Measurements from ENCODE around the gene GALNT9.
"Not testable (repeated sequence)": the region's sequence is repeated elsewhere in the genome, so short reads cannot be mapped to it uniquely, and the experiment has no call there.

The GALNT9 gene

DNA sequence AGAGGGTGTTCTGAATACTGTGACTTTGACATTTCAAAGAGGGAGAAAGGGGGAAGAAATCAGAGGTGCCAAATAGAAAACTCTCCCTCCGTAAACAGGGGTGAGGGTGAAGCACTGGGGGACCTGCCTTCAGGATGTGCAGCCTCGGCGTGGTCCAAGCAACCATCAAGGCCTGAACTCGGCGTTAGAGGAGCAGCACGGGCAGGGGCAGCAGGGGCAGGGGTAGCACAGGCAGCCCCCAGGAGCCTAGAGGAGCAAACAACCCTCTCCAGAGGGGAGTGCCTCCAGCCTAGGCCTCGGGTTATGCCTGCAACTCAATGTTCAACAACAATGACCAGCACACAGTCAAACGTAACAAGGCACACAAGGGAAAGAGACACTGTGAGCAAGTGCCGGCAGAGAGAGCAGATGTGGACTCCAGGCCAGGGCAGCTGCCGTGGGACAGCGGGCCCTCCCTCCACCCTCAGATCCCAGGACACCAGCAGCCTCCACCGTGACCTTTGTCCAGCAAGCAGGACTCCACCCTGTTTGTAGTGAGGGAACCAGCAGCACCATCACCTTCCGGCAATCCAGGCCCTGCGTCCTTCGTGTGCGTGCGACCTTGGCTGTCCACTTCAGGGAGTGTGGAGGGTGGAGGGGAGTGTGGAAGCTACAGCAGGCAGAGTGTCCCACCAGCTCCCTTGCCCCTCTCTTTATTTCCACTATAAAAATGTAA, 18.0 kb downstream of the GALNT9 start:
- no peak for DNase-seq

DNA sequence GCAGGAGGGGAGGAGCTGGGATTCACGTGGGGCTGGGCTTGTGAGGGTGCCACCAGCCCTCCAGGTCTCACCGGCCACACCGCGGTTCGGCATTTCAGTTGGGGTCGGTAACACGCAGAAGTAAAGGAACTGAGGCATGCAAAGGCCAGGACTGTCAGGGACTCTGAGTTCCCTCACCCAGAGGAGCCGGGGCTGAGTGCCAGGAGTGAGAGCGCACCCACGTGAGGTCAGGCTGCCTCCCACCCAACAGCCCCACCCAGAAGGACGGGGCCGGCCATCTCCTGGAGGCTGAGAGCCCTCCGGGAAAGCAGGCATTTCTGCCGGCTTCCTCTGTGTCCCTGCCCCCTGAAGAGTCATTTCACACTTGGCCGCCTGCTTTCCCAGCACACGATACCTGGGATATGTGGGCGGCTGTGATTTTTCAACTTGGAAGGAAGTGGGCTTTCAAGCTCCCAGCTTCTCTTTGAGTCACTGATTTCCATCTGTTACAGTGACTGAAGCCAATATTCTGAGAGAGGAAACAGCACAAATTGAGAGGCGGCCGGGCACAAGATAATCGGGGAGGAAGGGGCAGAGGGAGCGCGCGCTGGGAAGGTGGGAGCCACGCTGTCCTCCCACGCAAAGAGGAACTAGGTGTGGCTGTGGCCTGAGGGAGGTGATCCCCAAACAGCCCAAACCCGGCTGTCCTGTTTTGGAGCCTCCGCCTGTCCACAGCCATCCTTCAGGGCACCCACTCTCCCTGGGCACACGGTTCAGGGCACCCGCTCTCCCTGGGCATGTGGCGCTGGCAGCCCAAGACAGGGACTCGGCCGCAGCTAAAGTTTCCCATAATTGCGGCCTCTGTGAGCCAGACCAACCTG, 19.0 kb downstream of the GALNT9 start:
- no peak for DNase-seq

- no peak for DNase-seq
Measured at GRCh38 chr12:132309596-132310086, 19.7 kb downstream of the GALNT9 start.

GRCh38 chr12:132308853-132309595, 20.4 kb downstream of the GALNT9 start:
- DNase-seq: no peak

GRCh38 chr12:132307976-132308852, 21.2 kb downstream of the GALNT9 start:
- DNase-seq: no peak

- no peak for DNase-seq
Measured at GRCh38 chr12:132306885-132307191, 22.6 kb downstream of the GALNT9 start.

DNA sequence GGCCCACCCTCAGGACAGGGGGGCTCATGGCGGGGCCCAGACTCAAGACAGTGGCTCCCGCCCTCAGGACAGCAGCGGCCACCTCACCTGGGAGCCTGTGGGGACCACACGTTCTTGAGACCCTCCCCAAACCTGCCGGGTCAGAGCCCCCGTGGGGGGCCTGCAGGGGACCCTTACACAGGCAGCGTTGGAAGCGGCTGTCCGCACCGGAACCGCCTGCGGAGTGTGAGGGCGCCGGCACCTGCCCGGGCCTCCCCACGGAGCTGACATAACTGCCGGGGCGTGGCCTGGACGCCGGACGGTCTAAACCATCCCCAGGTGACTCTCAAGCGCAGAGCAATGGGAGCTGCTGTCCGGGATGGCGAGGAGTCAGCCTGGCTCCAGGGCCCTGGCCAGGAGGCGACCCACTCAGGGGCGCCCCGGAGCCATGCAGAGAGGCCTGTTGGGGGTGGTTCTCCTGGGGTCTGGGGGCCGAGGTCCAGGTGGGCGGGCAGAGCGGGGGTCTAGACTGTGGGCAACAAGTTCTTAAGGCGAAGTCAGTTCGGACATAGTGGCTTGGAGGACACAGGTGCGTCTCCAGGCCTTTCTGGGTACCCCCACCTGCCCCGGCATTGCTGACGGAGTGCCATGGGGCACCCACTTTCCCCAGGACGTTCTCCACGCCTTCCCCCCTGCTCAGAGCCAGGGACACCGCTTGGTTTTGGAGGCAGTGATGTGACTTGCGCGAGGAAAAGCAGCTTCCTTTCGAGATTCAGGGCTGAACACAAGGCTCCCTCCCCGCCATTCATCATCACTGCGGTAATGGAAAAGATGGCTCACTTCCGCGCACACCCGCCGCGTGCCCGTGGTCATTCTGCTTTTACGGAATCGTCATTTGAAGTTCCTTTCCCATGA, 23.2 kb downstream of the GALNT9 start:
- no peak for DNase-seq

DNA sequence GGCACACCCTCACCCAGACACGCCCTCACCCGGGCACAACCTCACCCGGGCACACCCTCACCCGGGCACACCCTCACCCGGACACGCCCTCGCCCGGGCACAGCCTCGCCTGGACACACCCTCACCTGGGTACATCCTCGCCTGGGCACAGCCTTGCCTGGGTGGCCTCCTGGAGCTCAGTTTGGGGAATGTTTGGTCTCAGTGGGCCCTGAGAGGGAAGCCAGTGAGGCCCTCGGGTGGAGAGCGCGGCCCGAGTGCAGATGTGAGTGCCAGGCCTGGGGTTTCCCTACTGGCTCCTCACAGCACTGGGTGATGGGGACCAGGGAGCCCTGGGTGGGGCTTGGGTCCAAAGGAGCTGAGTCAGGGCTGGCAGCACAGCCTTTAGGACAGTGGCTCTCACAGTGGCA, 23.8 kb downstream of the GALNT9 start:
- DNase-seq: no peak

- DNase-seq: not testable (repeated sequence)
Measured at GRCh38 chr12:132304866-132305265, 24.5 kb downstream of the GALNT9 start.

DNA sequence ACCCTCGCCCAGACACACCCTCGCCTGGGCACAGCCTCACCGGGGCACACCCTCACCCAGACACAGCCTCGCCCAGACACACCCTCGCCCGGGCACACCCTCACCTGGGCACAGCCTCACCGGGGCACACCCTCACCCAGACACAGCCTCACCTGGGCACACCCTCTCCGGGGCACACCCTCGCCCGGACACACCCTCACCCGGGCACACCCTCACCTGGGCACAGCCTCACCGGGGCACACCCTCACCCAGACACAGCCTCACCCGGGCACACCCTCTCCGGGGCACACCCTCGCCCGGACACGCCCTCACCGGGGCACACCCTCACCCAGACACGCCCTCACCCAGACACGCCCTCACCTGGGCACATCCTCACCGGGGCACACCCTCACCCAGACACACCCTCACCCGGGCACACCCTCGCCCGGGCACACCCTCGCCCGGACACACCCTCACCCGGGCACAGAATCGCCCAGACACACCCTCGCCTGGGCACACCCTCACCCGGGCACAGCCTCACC, 25.5 kb downstream of the GALNT9 start:
- DNase-seq: not testable (repeated sequence)

- no peak for DNase-seq
Measured at GRCh38 chr12:132302466-132303358, 26.7 kb downstream of the GALNT9 start.

GRCh38 chr12:132300789-132301722, 28.3 kb downstream of the GALNT9 start:
- no peak for DNase-seq

DNA sequence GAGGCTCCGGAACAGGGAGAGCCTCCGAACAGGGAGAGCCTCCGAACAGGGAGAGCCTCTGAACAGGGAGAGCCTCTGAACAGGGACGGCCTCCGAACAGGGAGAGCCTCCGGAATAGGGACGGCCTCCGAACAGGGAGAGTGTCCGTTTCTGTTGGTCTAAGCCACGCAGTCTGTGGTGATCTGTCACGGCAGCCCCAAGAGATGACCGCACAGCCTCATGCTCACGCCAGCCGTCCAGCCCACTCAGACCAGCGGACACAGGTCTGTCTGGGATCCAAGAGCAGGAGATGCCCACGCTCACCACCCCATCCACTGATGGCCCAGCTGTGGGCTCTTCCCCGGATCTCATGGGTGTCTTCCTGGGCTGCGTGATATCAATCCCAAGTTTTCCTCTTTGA, 33.3 kb downstream of the GALNT9 start:
- no peak for DNase-seq

DNA sequence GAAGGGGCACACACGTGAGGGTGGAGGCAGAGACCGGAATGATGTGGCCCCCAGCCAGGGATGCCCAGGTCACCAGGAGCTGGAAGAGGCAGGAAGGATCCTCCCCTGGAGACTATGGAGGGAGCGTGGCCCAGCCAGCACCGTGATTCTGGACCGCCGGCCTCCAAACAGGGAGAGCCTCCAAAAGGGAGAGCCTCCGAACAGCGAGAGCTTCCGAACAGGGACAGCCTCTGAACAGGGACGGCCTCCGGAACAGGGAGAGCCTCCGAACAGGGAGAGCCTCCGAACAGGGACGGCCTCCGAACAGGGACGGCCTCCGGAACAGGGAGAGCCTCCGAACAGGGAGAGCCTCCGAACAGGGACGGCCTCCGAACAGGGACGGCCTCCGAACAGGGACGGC, 33.8 kb downstream of the GALNT9 start:
- DNase-seq: not testable (repeated sequence)

DNA sequence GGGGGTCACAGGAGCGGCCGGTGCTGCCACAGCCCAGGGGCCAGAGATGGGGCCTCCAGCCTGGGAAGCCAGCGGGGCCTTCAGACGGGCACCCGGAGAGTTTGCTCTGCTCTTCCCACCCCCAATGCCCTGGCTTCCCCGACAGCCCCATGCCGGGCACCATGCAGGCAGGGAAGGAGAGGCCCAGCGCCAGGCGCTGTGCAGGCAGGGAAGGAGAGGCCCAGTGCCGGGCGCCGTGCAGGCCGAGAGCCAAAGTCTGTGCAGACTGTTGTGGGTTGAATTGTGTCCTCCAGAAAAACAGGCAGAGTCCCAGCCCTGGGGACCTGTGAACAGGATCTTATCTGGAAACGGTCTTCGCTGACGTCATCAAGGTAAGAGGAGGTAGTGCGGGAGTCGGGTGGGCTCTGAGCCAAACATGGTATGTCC, 34.3 kb downstream of the GALNT9 start:
- no peak for DNase-seq

DNA sequence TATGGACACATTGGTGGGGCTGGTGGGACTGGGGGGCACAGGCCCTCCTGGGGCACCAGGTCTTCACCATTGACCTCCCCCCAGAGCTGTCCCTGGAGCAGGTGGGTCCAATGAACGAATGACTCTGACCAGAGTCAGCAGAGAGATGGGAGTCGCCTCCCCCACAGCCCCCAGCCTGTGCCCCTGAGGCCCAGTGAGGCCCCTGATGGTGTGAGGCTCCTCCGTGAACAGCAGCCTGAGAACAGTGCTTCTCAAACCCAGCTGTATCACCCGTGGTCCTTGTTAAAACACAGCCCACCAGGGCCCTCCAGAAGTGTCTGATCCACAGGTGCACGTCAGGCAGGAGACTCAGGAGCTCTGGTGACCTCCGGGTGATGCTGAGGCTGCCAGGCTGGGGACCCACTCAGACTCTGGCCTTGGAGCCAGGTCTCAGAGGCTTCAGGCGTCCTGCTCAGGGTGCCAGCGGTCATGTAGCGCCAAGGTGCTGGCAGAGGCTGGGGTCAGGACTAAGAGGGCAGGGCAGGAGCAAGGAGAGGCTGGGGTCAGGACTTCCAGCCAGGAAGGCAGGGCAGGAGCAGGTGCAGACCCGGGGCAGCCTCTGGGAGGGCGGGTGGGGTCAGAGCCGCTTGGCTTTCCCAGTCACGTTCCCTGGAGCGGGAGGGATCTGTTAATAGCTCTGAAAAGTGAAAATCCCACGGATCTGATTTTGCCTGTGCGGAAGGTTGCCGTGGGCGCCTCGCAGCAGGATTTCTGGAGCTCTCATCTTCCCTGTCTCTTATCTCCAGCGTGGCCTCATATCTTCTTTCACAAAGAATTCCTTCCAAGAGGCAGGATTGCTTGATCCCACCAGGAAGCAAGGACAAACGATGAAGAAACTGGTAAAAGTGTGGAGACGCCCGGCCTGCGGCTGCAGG, 35.0 kb downstream of the GALNT9 start:
- no peak for DNase-seq
